A549 (cell line): ENCODE measurements around the gene FAXC. TPM values are rescaled to one million over a fixed set of nuclear protein-coding genes. Genes with fewer than 3 reads are reported as not detected.

Experiments used
- ATAC-seq, 2 experiments: fragments of 200-7000 bp in 1 of 2; fragments of >200 bp in 1 of 2; cut with Nextera tagmentation in 1 of 2; cut with Tn5 transposase in 1 of 2; 3 replicates each; pipeline versions ENCODE4 v1.8.0 to v1.9.1; 2018 to 2020; ENCODE audit warnings: mild to moderate bottlenecking in 1 of 2, moderate library complexity in 1 of 2
- CTCF ChIA-PET: fragments of 300-600 bp; sonication (Branson Sonifier 250); formaldehyde crosslinking; extraction: SDS; loops from one replicate; lab custom pipeline; 2021; ENCODE audit warnings: antibody characterized with exemption, inconsistent platforms; lab: Yijun Ruan, JAX
- POLR2A ChIA-PET: fragments of 350-600 bp; formaldehyde crosslinking; extraction: SDS; loops from one replicate; lab custom pipeline; 2021; ENCODE audit warnings: antibody characterized with exemption, inconsistent platforms; lab: Yijun Ruan, JAX
- DNase-seq, 2 experiments: peaks; one replicate each; pipeline versions ENCODE4 v3.0.0 to v3.0.0-alpha.2; 2011 to 2016; ENCODE audit warnings: low read depth in 1 of 2, low spot score in 1 of 2
- FAIRE-seq: peaks from 2 replicates; lab custom pipeline; 2011; peaks lifted over from hg19 to GRCh38; lab: Jason Lieb, UNC
- H3K27ac ChIP-seq, 2 experiments: fragments of >200 bp; sonication (Bioruptor Twin); formaldehyde crosslinking; 3 replicates each; pipeline ENCODE4 v1.5.1; 2016 to 2017
- H3K4me1 ChIP-seq: fragments of >200 bp; sonication (Bioruptor Twin); formaldehyde crosslinking; 3 replicates; pipeline ENCODE4 v1.6.1; 2016
- H3K4me2 ChIP-seq: fragments of >200 bp; sonication (Bioruptor Twin); formaldehyde crosslinking; 3 replicates; pipeline ENCODE4 v1.6.1; 2016
- H3K4me3 ChIP-seq: fragments of >200 bp; sonication (Bioruptor Twin); formaldehyde crosslinking; 3 replicates; pipeline ENCODE4 v1.5.1; 2016
- H3K9me3 ChIP-seq: fragments of >200 bp; sonication (Bioruptor Twin); formaldehyde crosslinking; 3 replicates; pipeline ENCODE4 v1.6.1; 2016
- CBX2 ChIP-seq: fragments of 200-600 bp; sonication (generic); IDR thresholded peaks from 2 replicates; pipeline ENCODE4 v1.6.1; 2016; ENCODE audit warnings: low read depth, mild to moderate bottlenecking, borderline replicate concordance
- CBX8 ChIP-seq: fragments of 200-600 bp; sonication (generic); IDR thresholded peaks from 2 replicates; pipeline ENCODE4 v1.6.1; 2016
- CHD2 ChIP-seq: fragments of 150-350 bp; IDR thresholded peaks from 2 replicates; pipeline ENCODE4 v1.6.1; 2014; ENCODE audit warnings: low read length; ENCODE audit not compliant: partially characterized antibody
- FOSL2 ChIP-seq, 2 experiments: fragments of 450-650 bp in 1 of 2; fragments of >200 bp in 1 of 2; sonication (Bioruptor Twin) in 1 of 2; formaldehyde crosslinking; IDR thresholded peaks; 2 replicates each; pipeline versions ENCODE4 v1.5.0 to v1.6.1; 2016 to 2020; ENCODE audit warnings: mild to moderate bottlenecking in 1 of 2, moderate library complexity in 1 of 2
- GATA3 ChIP-seq: IDR thresholded peaks from 2 replicates; pipeline ENCODE4 v1.6.1; 2012; ENCODE audit warnings: borderline replicate concordance
- HEYL ChIP-seq: fragments of 250-450 bp; sonication (Bioruptor Pico); IDR thresholded peaks from 2 replicates; pipeline ENCODE4 v1.8.0; 2021; ENCODE audit warnings: mild to moderate bottlenecking, moderate library complexity
- HOXA7 ChIP-seq: fragments of 250-450 bp; sonication (Bioruptor Pico); IDR thresholded peaks from 2 replicates; pipeline ENCODE4 v1.5.0; 2020; ENCODE audit warnings: mild to moderate bottlenecking, moderate library complexity
- HOXB13 ChIP-seq: fragments of 250-450 bp; sonication (Bioruptor Pico); IDR thresholded peaks from 2 replicates; pipeline ENCODE4 v1.5.0; 2020; ENCODE audit warnings: low read depth, mild to moderate bottlenecking, moderate library complexity
- MAFK ChIP-seq: fragments of 450-650 bp; IDR thresholded peaks from 2 replicates; pipeline ENCODE4 v1.6.1; 2014; ENCODE audit not compliant: partially characterized antibody
- MAZ ChIP-seq: fragments of 150-350 bp; IDR thresholded peaks from 2 replicates; pipeline ENCODE4 v1.6.1; 2014; ENCODE audit warnings: antibody characterized with exemption, low read depth, low read length, borderline replicate concordance
- PHF8 ChIP-seq: fragments of 200-600 bp; sonication (generic); IDR thresholded peaks from 2 replicates; pipeline ENCODE4 v1.6.1; 2016; ENCODE audit warnings: low read depth, mild to moderate bottlenecking, antibody characterized with exemption, moderate library complexity, borderline replicate concordance
- POLR2A ChIP-seq: IDR thresholded peaks from 2 replicates; pipeline ENCODE4 v1.6.1; 2012; ENCODE audit warnings: mild to moderate bottlenecking, low read length
- RAD21 ChIP-seq, 2 experiments: fragments of >200 bp in 1 of 2; sonication (Bioruptor Twin) in 1 of 2; formaldehyde crosslinking in 1 of 2; IDR thresholded peaks in 1 of 2; conservative IDR thresholded peaks in 1 of 2; 2 replicates in 1 of 2; 3 replicates in 1 of 2; pipeline ENCODE4 v1.6.1; 2012 to 2018; ENCODE audit warnings: inconsistent platforms in 1 of 2
- RARB ChIP-seq: fragments of 250-450 bp; sonication (Bioruptor Pico); IDR thresholded peaks from 2 replicates; pipeline ENCODE4 v1.8.0; 2021; ENCODE audit warnings: mild to moderate bottlenecking, moderate library complexity
- RCOR1 ChIP-seq: fragments of 150-350 bp; IDR thresholded peaks from 2 replicates; pipeline ENCODE4 v1.6.1; 2014; ENCODE audit warnings: antibody characterized with exemption, low read length, low read depth
- RFX5 ChIP-seq: fragments of 450-650 bp; IDR thresholded peaks from 2 replicates; pipeline ENCODE4 v1.7.1; 2014; ENCODE audit warnings: antibody characterized with exemption, mild to moderate bottlenecking, moderate library complexity
- RNF2 ChIP-seq: fragments of 200-600 bp; sonication (generic); IDR thresholded peaks from 2 replicates; pipeline ENCODE4 v1.6.1; 2016; ENCODE audit warnings: low read depth, mild to moderate bottlenecking, antibody characterized with exemption, moderate library complexity, borderline replicate concordance
- TP53 ChIP-seq: fragments of 250-450 bp; sonication (Bioruptor Pico); IDR thresholded peaks from 2 replicates; pipeline ENCODE4 v1.5.0; 2021; ENCODE audit warnings: mild to moderate bottlenecking, moderate library complexity
- WGBS: methylation state at CpG from one replicate; pipeline ENCODE4 v1.1.6; 2017; ENCODE audit errors: missing lambda C conversion rate; 5-methylcytosine and 5-hydroxymethylcytosine counted together
- polyA minus RNA-seq: library from RNA; depleted of rRNA, polyadenylated mRNA; stranded (reverse); fragments of >200 nt; gene quantifications from 2 replicates; pipeline ENCODE4 v1.2.3, GENCODE V29; 2011; rRNA and poly(A)+ RNA removed
- polyA plus RNA-seq, 4 experiments: library from polyadenylated mRNA; depleted of rRNA in 3 of 4; stranded (reverse); fragments of >200 nt; fragmentation: RNase III in 1 of 4; extraction: RNeasy Plus Mini Kit Qiagen cat#74134 plus additional on column Dnase treatment in 1 of 4; gene quantifications; 2 replicates in 3 of 4; 3 replicates in 1 of 4; pipeline ENCODE4 v1.2.3, GENCODE V29; 2011 to 2017
- TF ChIP-seq, protein P1 (sequence below): IDR thresholded peaks from 2 replicates; pipeline ENCODE4 v1.6.1; 2012
- TF ChIP-seq, protein P2 (sequence below): fragments of >200 bp; sonication (Bioruptor Twin); formaldehyde crosslinking; IDR thresholded peaks from 3 replicates; pipeline ENCODE4 v1.5.1; 2016
- TF ChIP-seq, protein P3 (sequence below): fragments of 450-650 bp; IDR thresholded peaks from 2 replicates; pipeline ENCODE4 v1.6.1; 2014; ENCODE audit warnings: antibody characterized with exemption
- TF ChIP-seq, protein P4 (sequence below): fragments of 250-450 bp; sonication (Bioruptor Pico); IDR thresholded peaks from 2 replicates; pipeline ENCODE4 v1.5.0; 2020; ENCODE audit warnings: low read depth, mild to moderate bottlenecking, moderate library complexity
- TF ChIP-seq, protein P5 (sequence below): fragments of 150-350 bp; IDR thresholded peaks from 2 replicates; pipeline ENCODE4 v1.6.1; 2014; ENCODE audit warnings: low read depth, mild to moderate bottlenecking, low read length
- TF ChIP-seq, protein P6 (sequence below): IDR thresholded peaks from 2 replicates; pipeline ENCODE4 v1.6.1; 2012

The FAXC gene
- polyA plus RNA-seq (2011; rRNA removed): 8.4 and 9.8 TPM in 2 replicates
- 4.0 and 4.3 TPM in 2 replicates for polyA plus RNA-seq (2012; cell fraction: cytosol; rRNA removed)
- 2.1 and 5.5 TPM in 2 replicates for polyA plus RNA-seq (2012; cell fraction: nucleus; rRNA removed)
- polyA plus RNA-seq (2017; fragmentation: RNase III; extraction: RNeasy Plus Mini Kit Qiagen cat#74134 plus additional on column Dnase treatment): 5.1 to 5.8 TPM (median 5.2 TPM) in 3 replicates
- polyA minus RNA-seq: 5.3 and 6.4 TPM in 2 replicates

DNA sequence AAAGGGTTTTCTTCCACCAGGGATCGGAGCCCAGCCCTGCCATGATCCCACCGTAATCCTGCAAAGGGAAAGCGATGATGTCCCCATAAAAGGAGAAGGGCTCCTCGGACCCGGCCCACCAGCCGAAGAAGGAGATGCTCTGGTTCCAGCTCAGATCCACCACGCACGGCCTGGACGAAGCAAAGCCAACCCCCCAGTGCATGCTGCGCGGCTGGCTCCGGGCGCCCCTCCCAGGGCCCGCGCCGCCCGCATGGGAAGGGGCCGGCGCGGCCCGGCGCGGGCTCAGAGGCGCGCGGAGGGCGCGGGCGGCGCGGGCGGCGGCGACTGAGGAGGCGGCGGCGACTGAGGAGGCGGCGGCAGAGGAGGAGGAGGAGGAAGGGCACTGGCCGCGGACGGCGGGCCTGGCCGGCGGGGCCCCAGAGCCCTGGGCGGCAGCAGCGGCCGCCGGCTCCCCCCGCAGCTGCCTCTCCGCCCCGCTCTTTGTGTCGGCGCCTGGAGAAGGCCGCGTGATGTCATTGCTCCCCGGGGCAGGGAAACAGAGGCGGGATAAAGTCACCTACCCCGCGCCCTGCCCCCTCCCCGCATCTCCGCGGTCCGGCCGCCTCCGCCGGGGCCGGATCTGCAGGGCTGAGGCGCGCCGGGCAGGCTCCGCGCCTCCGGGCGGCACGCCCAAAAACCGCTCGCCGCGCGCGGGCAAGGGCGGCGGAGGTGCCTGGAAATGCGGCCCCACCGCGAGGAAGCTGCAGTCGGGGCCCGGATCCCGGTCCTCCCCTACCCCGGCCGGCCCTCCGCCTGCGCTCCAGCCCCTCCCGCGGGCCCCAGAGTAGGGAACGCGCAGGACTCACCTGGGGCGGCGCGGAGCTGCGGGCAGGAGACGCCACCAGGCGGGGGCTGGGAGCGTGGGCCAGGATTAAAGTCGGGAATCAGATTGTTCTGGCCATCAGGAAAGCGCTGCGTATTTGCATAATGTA lies at the start of gene FAXC:
TSS of gene FAXC (minus strand) at position 504 of the 971 bp plus-strand sequence. CDS start at position 202, 302 bp downstream.
- H3K27ac ChIP-seq: peak within 1 kb of the TSS; percentile 70 to 94
- 23% methylated on average over 4 of the region's 108 CpGs for WGBS
- POLR2A ChIA-PET: interaction anchor here (1.9 kb wide), 1 partner anchor 44 kb away, joined by 8 read pairs; the partner anchor contains the start of gene COQ3
- peak; percentile 34 to 44 for DNase-seq
- no peak for FAIRE-seq
- H3K4me1 ChIP-seq: peaks cover 10% of the 10 kb centered on the region
- no peaks in the 10 kb centered on the region for H3K9me3 ChIP-seq
- TF ChIP-seq MAFK: no peak
- TF ChIP-seq MAZ: no peak
- TF ChIP-seq, protein P1, sequence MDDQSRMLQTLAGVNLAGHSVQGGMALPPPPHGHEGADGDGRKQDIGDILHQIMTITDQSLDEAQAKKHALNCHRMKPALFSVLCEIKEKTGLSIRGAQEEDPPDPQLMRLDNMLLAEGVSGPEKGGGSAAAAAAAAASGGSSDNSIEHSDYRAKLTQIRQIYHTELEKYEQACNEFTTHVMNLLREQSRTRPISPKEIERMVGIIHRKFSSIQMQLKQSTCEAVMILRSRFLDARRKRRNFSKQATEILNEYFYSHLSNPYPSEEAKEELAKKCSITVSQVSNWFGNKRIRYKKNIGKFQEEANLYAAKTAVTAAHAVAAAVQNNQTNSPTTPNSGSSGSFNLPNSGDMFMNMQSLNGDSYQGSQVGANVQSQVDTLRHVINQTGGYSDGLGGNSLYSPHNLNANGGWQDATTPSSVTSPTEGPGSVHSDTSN: no peak
- TF ChIP-seq RARB: no peak
- no peak for TF ChIP-seq CBX8
- TF ChIP-seq, protein P2, sequence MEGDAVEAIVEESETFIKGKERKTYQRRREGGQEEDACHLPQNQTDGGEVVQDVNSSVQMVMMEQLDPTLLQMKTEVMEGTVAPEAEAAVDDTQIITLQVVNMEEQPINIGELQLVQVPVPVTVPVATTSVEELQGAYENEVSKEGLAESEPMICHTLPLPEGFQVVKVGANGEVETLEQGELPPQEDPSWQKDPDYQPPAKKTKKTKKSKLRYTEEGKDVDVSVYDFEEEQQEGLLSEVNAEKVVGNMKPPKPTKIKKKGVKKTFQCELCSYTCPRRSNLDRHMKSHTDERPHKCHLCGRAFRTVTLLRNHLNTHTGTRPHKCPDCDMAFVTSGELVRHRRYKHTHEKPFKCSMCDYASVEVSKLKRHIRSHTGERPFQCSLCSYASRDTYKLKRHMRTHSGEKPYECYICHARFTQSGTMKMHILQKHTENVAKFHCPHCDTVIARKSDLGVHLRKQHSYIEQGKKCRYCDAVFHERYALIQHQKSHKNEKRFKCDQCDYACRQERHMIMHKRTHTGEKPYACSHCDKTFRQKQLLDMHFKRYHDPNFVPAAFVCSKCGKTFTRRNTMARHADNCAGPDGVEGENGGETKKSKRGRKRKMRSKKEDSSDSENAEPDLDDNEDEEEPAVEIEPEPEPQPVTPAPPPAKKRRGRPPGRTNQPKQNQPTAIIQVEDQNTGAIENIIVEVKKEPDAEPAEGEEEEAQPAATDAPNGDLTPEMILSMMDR: peak; percentile 31
- TF ChIP-seq PHF8: peak; percentile 46; the same call in 1 of the 2 replicates
- TF ChIP-seq, protein P3, sequence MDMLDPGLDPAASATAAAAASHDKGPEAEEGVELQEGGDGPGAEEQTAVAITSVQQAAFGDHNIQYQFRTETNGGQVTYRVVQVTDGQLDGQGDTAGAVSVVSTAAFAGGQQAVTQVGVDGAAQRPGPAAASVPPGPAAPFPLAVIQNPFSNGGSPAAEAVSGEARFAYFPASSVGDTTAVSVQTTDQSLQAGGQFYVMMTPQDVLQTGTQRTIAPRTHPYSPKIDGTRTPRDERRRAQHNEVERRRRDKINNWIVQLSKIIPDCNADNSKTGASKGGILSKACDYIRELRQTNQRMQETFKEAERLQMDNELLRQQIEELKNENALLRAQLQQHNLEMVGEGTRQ: no peak
- TF ChIP-seq, protein P4, sequence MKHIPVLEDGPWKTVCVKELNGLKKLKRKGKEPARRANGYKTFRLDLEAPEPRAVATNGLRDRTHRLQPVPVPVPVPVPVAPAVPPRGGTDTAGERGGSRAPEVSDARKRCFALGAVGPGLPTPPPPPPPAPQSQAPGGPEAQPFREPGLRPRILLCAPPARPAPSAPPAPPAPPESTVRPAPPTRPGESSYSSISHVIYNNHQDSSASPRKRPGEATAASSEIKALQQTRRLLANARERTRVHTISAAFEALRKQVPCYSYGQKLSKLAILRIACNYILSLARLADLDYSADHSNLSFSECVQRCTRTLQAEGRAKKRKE (CRISPR knock-in tag): no peak
- no peak for TF ChIP-seq HOXA7 (CRISPR knock-in tag)
- TF ChIP-seq, protein P5, sequence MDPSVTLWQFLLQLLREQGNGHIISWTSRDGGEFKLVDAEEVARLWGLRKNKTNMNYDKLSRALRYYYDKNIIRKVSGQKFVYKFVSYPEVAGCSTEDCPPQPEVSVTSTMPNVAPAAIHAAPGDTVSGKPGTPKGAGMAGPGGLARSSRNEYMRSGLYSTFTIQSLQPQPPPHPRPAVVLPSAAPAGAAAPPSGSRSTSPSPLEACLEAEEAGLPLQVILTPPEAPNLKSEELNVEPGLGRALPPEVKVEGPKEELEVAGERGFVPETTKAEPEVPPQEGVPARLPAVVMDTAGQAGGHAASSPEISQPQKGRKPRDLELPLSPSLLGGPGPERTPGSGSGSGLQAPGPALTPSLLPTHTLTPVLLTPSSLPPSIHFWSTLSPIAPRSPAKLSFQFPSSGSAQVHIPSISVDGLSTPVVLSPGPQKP: no peak
- no peak for TF ChIP-seq POLR2A
- no peak for TF ChIP-seq GATA3
- peak in 1 of 2 experiments; percentile 27; a peak in 1 of 5 replicates for TF ChIP-seq RAD21 (conservative IDR thresholded peaks at IDR 0.05 in 1 of 2, IDR thresholded peaks at IDR 0.05 in 1 of 2)
- no peak for TF ChIP-seq RNF2
- no peak for TF ChIP-seq CHD2
- TF ChIP-seq, protein P6, sequence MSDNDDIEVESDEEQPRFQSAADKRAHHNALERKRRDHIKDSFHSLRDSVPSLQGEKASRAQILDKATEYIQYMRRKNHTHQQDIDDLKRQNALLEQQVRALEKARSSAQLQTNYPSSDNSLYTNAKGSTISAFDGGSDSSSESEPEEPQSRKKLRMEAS: peak; percentile 17; the same call in 1 of the 2 replicates
- no peak for TF ChIP-seq CBX2
- no peak for TF ChIP-seq RCOR1
- no peak for TF ChIP-seq HOXB13 (CRISPR knock-in tag)
- TF ChIP-seq FOSL2 (IDR thresholded peaks at IDR 0.05): no peak
- no peak for TF ChIP-seq FOSL2 (CRISPR knock-in tag; IDR thresholded peaks at IDR 0.05)
- TF ChIP-seq TP53 (CRISPR knock-in tag): no peak
- no peak for TF ChIP-seq RFX5
- TF ChIP-seq HEYL (CRISPR knock-in tag): no peak
- peak within 1 kb of the TSS; percentile 90 for H3K4me2 ChIP-seq
- peak within 1 kb of the TSS; percentile 68 for H3K4me3 ChIP-seq
- CTCF ChIA-PET: no interaction called here
- peak; percentile 85 to 92 for ATAC-seq
